Loucy (cell line): ENCODE results near the gene PACSIN1.

ENCODE experiments used
- CTCF ChIP-seq: fragments of 200-600 bp; sonication (generic); conservative IDR thresholded peaks from 2 replicates; pipeline ENCODE4 v1.5.1; 2014; ENCODE audit warnings: mild to moderate bottlenecking, antibody characterized with exemption, low read length
- EZH2phosphoT487 ChIP-seq: fragments of 200-600 bp; IDR thresholded peaks from 2 replicates; pipeline ENCODE4 v1.6.1; 2018; ENCODE audit warnings: antibody characterized with exemption, mild to moderate bottlenecking, moderate library complexity, borderline replicate concordance

GRCh38 chr6:34571388-34571787, 105.5 kb downstream of the PACSIN1 start:
- TF ChIP-seq CTCF (no peak), EZH2phosphoT487 (no peak)
